WTC11 (cell line): ENCODE data around the gene MBP. TPM values are rescaled to one million over a fixed set of nuclear protein-coding genes. Genes with fewer than 3 reads are reported as not detected.

Source experiments
- ATAC-seq: fragments of 200-7000 bp; cut with Tn5 transposase; 2 replicates; pipeline ENCODE4 v1.10.0; 2021; ENCODE audit warnings: mild to moderate bottlenecking, moderate library complexity
- CTCF ChIA-PET: fragments of 300-600 bp; sonication (Branson Sonifier 250); formaldehyde crosslinking; loops from one replicate; lab custom pipeline; 2021; ENCODE audit warnings: antibody characterized with exemption; lab: Charles Lee
- POLR2A ChIA-PET: fragments of 350-600 bp; sonication (Branson Sonifier 250); formaldehyde crosslinking; loops from one replicate; lab custom pipeline; 2021; ENCODE audit warnings: antibody characterized with exemption; lab: Charles Lee
- DNase-seq: peaks from one replicate; pipeline ENCODE4 v3.0.0; 2021; ENCODE audit warnings: low spot score
- H3K27ac Mint-ChIP-seq: 2 replicates; pipeline ENCODE4 v1.8.0; 2021; ENCODE audit warnings: mixed read lengths
- H3K27me3 Mint-ChIP-seq: 2 replicates; pipeline ENCODE4 v1.8.0; 2021; ENCODE audit warnings: low read depth, mild to moderate bottlenecking, moderate library complexity, mixed read lengths
- H3K36me3 Mint-ChIP-seq: 2 replicates; pipeline ENCODE4 v1.8.0; 2021; ENCODE audit warnings: mixed read lengths
- H3K4me1 Mint-ChIP-seq: 2 replicates; pipeline ENCODE4 v1.8.0; 2022; ENCODE audit warnings: mixed read lengths
- H3K4me3 Mint-ChIP-seq: 2 replicates; pipeline ENCODE4 v1.8.0; 2021; ENCODE audit warnings: mild to moderate bottlenecking, moderate library complexity, mixed read lengths
- H3K9me3 Mint-ChIP-seq: 2 replicates; pipeline ENCODE4 v1.8.0; 2021; ENCODE audit warnings: mixed read lengths
- CBFB ChIP-seq: sonication (generic); formaldehyde crosslinking; IDR thresholded peaks from 2 replicates; pipeline ENCODE4 v1.8.1; 2022; ENCODE audit warnings: mild to moderate bottlenecking, low read depth, missing genetic modification reagents
- E2F4 ChIP-seq: sonication (generic); formaldehyde crosslinking; IDR thresholded peaks from 2 replicates; pipeline ENCODE4 v1.8.1; 2022; ENCODE audit warnings: low read depth, mild to moderate bottlenecking, moderate library complexity, missing genetic modification reagents, borderline replicate concordance
- ERG ChIP-seq: fragments of 250-450 bp; sonication (Bioruptor Pico); IDR thresholded peaks from 2 replicates; pipeline ENCODE4 v1.8.0; 2021; ENCODE audit warnings: mild to moderate bottlenecking
- FOXP1 ChIP-seq: sonication (generic); formaldehyde crosslinking; IDR thresholded peaks from 2 replicates; pipeline ENCODE4 v1.8.0; 2022; ENCODE audit warnings: missing genetic modification reagents, mild to moderate bottlenecking, moderate library complexity, borderline replicate concordance
- GTF2I ChIP-seq: fragments of 250-450 bp; sonication (Bioruptor Pico); conservative IDR thresholded peaks from 2 replicates; pipeline ENCODE4 v1.4.0; 2021; ENCODE audit warnings: mild to moderate bottlenecking
- HMGXB4 ChIP-seq: sonication (generic); formaldehyde crosslinking; IDR thresholded peaks from 2 replicates; pipeline ENCODE4 v1.8.1; 2023; ENCODE audit warnings: mild to moderate bottlenecking, moderate library complexity, missing genetic modification reagents
- KAT7 ChIP-seq: sonication (generic); formaldehyde crosslinking; IDR thresholded peaks from 2 replicates; pipeline ENCODE4 v1.8.1; 2023; ENCODE audit warnings: missing genetic modification reagents, mild to moderate bottlenecking, borderline replicate concordance
- MXD4 ChIP-seq: fragments of 250-450 bp; sonication (Bioruptor Pico); IDR thresholded peaks from 2 replicates; pipeline ENCODE4 v1.8.0; 2021; ENCODE audit warnings: mild to moderate bottlenecking, moderate library complexity, borderline replicate concordance
- MYBL2 ChIP-seq: sonication (generic); formaldehyde crosslinking; IDR thresholded peaks from 2 replicates; pipeline ENCODE4 v1.8.1; 2023; ENCODE audit warnings: mild to moderate bottlenecking, moderate library complexity, missing genetic modification reagents
- OVOL2 ChIP-seq: fragments of 250-450 bp; sonication (Bioruptor Pico); IDR thresholded peaks from 2 replicates; pipeline ENCODE4 v1.9.0; 2021; ENCODE audit warnings: mild to moderate bottlenecking, borderline replicate concordance
- SMAD4 ChIP-seq: sonication (generic); formaldehyde crosslinking; IDR thresholded peaks from 2 replicates; pipeline ENCODE4 v1.8.0; 2022; ENCODE audit warnings: mild to moderate bottlenecking, missing genetic modification reagents
- USF2 ChIP-seq: sonication (generic); formaldehyde crosslinking; IDR thresholded peaks from 2 replicates; pipeline ENCODE4 v1.8.1; 2023; ENCODE audit warnings: mild to moderate bottlenecking, missing genetic modification reagents, moderate library complexity
- ZNF138 ChIP-seq: sonication (generic); formaldehyde crosslinking; conservative IDR thresholded peaks from 2 replicates; pipeline ENCODE4 v1.8.1; 2022; ENCODE audit warnings: mild to moderate bottlenecking, moderate library complexity, missing genetic modification reagents
- ZNF232 ChIP-seq: sonication (generic); formaldehyde crosslinking; IDR thresholded peaks from 2 replicates; pipeline ENCODE4 v1.8.0; 2022; ENCODE audit warnings: mild to moderate bottlenecking, missing genetic modification reagents
- ZNF281 ChIP-seq: sonication (generic); formaldehyde crosslinking; IDR thresholded peaks from 2 replicates; pipeline ENCODE4 v1.8.0; 2023; ENCODE audit warnings: mild to moderate bottlenecking, missing genetic modification reagents
- ZNF512 ChIP-seq: sonication (generic); formaldehyde crosslinking; IDR thresholded peaks from 2 replicates; pipeline ENCODE4 v1.8.1; 2022; ENCODE audit warnings: missing genetic modification reagents, borderline replicate concordance
- ZNF671 ChIP-seq: fragments of 250-450 bp; sonication (Bioruptor Pico); IDR thresholded peaks from 2 replicates; pipeline ENCODE4 v1.8.0; 2021; ENCODE audit warnings: mild to moderate bottlenecking
- total RNA-seq: library from RNA; stranded (reverse); gene quantifications from 3 replicates; pipeline ENCODE4 v1.2.3, GENCODE V29; 2021

Gene MBP
- total RNA-seq, 1 experiment from 2014 or later: 19.6 TPM

GRCh38 chr18:77045677-77046076 is 86.9 kb downstream of the MBP start (continued):
- TF ChIP-seq ZNF281 (CRISPR knock-in tag): no peak

- H3K27ac Mint-ChIP-seq: no peak overlapping the region
- no peak for TF ChIP-seq MXD4 (CRISPR knock-in tag)
- TF ChIP-seq USF2 (CRISPR knock-in tag): no peak
- no peak for TF ChIP-seq ERG
- TF ChIP-seq ZNF138 (CRISPR knock-in tag): no peak
- no peak for TF ChIP-seq OVOL2
- no peak for TF ChIP-seq SMAD4 (CRISPR knock-in tag)
- TF ChIP-seq E2F4: no peak
- TF ChIP-seq GTF2I (CRISPR knock-in tag): no peak
- TF ChIP-seq KAT7: no peak
- TF ChIP-seq CBFB (CRISPR knock-in tag): no peak
- TF ChIP-seq HMGXB4 (CRISPR knock-in tag): no peak
- TF ChIP-seq ZNF671 (CRISPR knock-in tag): no peak
- TF ChIP-seq, all 79 proteins: peak for 0
- H3K36me3 Mint-ChIP-seq: no peaks in the 10 kb centered on the region
- ChIA-PET CTCF (interaction anchor here (1.2 to 2.5 kb wide), 2 partner anchors 46 to 166 kb away, joined by 3 to 7 read pairs; no protein-coding TSS in a partner anchor), POLR2A (no interaction called here)
- DNase-seq (no peak), ATAC-seq (no peak)
- no peaks in the 10 kb centered on the region for H3K9me3 Mint-ChIP-seq
- no peaks in the 10 kb centered on the region for H3K27me3 Mint-ChIP-seq
- H3K4me1 Mint-ChIP-seq: peaks cover 11% of the 10 kb centered on the region
- no peak overlapping the region for H3K4me3 Mint-ChIP-seq
Observed at GRCh38 chr18:77044866-77045664, 87.5 kb downstream of the MBP start.

- no peak for DNase-seq
- no peak for ATAC-seq
- H3K27ac Mint-ChIP-seq: peak overlapping the region; percentile 49
- no peaks in the 10 kb centered on the region for H3K9me3 Mint-ChIP-seq
- CTCF ChIA-PET: interaction anchor here (1.2 kb wide), 1 partner anchor 37 kb away, joined by 4 read pairs; no protein-coding TSS in a partner anchor
- H3K4me3 Mint-ChIP-seq: no peak overlapping the region
- H3K4me1 Mint-ChIP-seq: peaks cover 11% of the 10 kb centered on the region
- H3K27me3 Mint-ChIP-seq: no peaks in the 10 kb centered on the region
- POLR2A ChIA-PET: no interaction called here
- no peaks in the 10 kb centered on the region for H3K36me3 Mint-ChIP-seq
- no peak for TF ChIP-seq FOXP1 (CRISPR knock-in tag)
- no peak for TF ChIP-seq ZNF512
- TF ChIP-seq ZNF232 (CRISPR knock-in tag): no peak
- no peak for TF ChIP-seq MYBL2 (CRISPR knock-in tag)
Observed at GRCh38 chr18:77043541-77044280, 88.9 kb downstream of the MBP start.
